GM12878 (cell line): ENCODE results near the gene C1QTNF9. TPM values are rescaled to one million over a fixed set of nuclear protein-coding genes. Genes with fewer than 3 reads are reported as not detected.
A peak's percentile ranks its signal among the peaks of the same experiment; 100 is the strongest.

ENCODE experiments used
- CBX5 ChIP-seq: sonication (generic); IDR thresholded peaks from 2 replicates; pipeline ENCODE4 v1.6.1; 2016; ENCODE audit warnings: low read depth, moderate library complexity, mild to moderate bottlenecking, inconsistent platforms
- CEBPB ChIP-seq, 2 experiments: fragments of 150-350 bp in 1 of 2; IDR thresholded peaks; 2 replicates each; pipeline ENCODE4 v1.6.1; 2012 to 2014; ENCODE audit warnings: low read depth in 2 of 2, low read length in 2 of 2, borderline replicate concordance in 1 of 2, inconsistent platforms in 1 of 2
- CHD4 ChIP-seq: fragments of 200-600 bp; sonication (generic); IDR thresholded peaks from 2 replicates; pipeline ENCODE4 v1.6.1; 2016; ENCODE audit warnings: mild to moderate bottlenecking
- CREB1 ChIP-seq: IDR thresholded peaks from 2 replicates; pipeline ENCODE4 v1.6.1; 2012; ENCODE audit warnings: low read depth, mild to moderate bottlenecking, inconsistent platforms
- GATAD2B ChIP-seq: fragments of 450-650 bp; conservative IDR thresholded peaks from 2 replicates; pipeline ENCODE4 v1.6.1; 2017; ENCODE audit warnings: low read depth, mild to moderate bottlenecking, moderate library complexity
- NBN ChIP-seq: fragments of 450-650 bp; IDR thresholded peaks from 2 replicates; pipeline ENCODE4 v1.6.1; 2016
- PML ChIP-seq: IDR thresholded peaks from 2 replicates; pipeline ENCODE4 v1.6.1; 2012; ENCODE audit warnings: low read length, inconsistent platforms
- POLR2A ChIP-seq: IDR thresholded peaks from 2 replicates; pipeline ENCODE4 v1.6.1; 2011; ENCODE audit warnings: low read depth, mild to moderate bottlenecking, low read length
- POLR2AphosphoS2 ChIP-seq: IDR thresholded peaks from 2 replicates; pipeline ENCODE4 v1.6.1; 2011; ENCODE audit warnings: low read depth, mild to moderate bottlenecking, low read length, improper control_type of control experiment, moderate library complexity
- POLR2AphosphoS5 ChIP-seq: IDR thresholded peaks from 2 replicates; pipeline ENCODE4 v1.6.1; 2011; ENCODE audit warnings: mild to moderate bottlenecking, low read length, inconsistent platforms
- WRNIP1 ChIP-seq: IDR thresholded peaks from 2 replicates; pipeline ENCODE4 v1.6.1; 2011; ENCODE audit warnings: low read depth, low read length, improper control_type of control experiment, borderline replicate concordance
- YBX1 ChIP-seq: fragments of 450-650 bp; IDR thresholded peaks from 2 replicates; pipeline ENCODE4 v1.6.1; 2016; ENCODE audit warnings: antibody characterized with exemption
- ZZZ3 ChIP-seq: IDR thresholded peaks from 2 replicates; pipeline ENCODE4 v1.6.1; 2011; ENCODE audit warnings: low read depth; ENCODE audit not compliant: control insufficient read depth, insufficient read length
- polyA plus RNA-seq, 11 experiments: library from polyadenylated mRNA; depleted of rRNA in 4 of 11; unstranded in 6 of 11; stranded (reverse) in 5 of 11; fragments of >200 nt; fragmentation: Nextera tagmentation in 4 of 11; fragmentation: Illumina TruSeq in 1 of 11; extraction: Ambion mirVana in 4 of 11; extraction: Trizol in 1 of 11; gene quantifications; 1 replicate in 1 of 11; 2 replicates in 10 of 11; pipeline versions ENCODE4 v1.2.1 to v1.2.3, GENCODE V29; 2011 to 2016; ENCODE audit warnings: inconsistent platforms in 2 of 11, missing spikeins in 2 of 11, low read depth in 1 of 11
- total RNA-seq, 4 experiments: library from RNA; depleted of rRNA in 3 of 4; stranded (reverse); fragments of >200 nt in 3 of 4; fragmentation: Illumina TruSeq in 1 of 4; extraction: Trizol in 1 of 4; gene quantifications; 2 replicates each; pipeline versions ENCODE4 v1.2.1 to v1.2.3, GENCODE V29; 2013 to 2021
- TF ChIP-seq, protein P1 (sequence below): fragments of 450-650 bp; IDR thresholded peaks from 2 replicates; pipeline ENCODE4 v1.6.1; 2017; ENCODE audit warnings: mild to moderate bottlenecking, low read depth, inconsistent platforms; ENCODE audit not compliant: poor library complexity, severe bottlenecking
- TF ChIP-seq, protein P2 (sequence below): fragments of 450-650 bp; formaldehyde crosslinking; IDR thresholded peaks from 2 replicates; pipeline ENCODE4 v1.4.0; 2022; ENCODE audit warnings: mild to moderate bottlenecking, moderate library complexity
- TF ChIP-seq, protein P3 (sequence below): fragments of 450-650 bp; IDR thresholded peaks from 2 replicates; pipeline ENCODE4 v1.6.1; 2018; ENCODE audit warnings: borderline replicate concordance, mild to moderate bottlenecking; ENCODE audit not compliant: partially characterized antibody
- TF ChIP-seq, protein P4 (sequence below): fragments of 450-650 bp; formaldehyde crosslinking; IDR thresholded peaks from 2 replicates; pipeline ENCODE4 v1.4.0; 2020; ENCODE audit warnings: mild to moderate bottlenecking, moderate library complexity

The C1QTNF9 gene
- total and polyA plus RNA-seq, 10 of the 15 experiments (the other 5 are each of a cell fraction or from before 2014, with no cell fraction given): not detected

DNA sequence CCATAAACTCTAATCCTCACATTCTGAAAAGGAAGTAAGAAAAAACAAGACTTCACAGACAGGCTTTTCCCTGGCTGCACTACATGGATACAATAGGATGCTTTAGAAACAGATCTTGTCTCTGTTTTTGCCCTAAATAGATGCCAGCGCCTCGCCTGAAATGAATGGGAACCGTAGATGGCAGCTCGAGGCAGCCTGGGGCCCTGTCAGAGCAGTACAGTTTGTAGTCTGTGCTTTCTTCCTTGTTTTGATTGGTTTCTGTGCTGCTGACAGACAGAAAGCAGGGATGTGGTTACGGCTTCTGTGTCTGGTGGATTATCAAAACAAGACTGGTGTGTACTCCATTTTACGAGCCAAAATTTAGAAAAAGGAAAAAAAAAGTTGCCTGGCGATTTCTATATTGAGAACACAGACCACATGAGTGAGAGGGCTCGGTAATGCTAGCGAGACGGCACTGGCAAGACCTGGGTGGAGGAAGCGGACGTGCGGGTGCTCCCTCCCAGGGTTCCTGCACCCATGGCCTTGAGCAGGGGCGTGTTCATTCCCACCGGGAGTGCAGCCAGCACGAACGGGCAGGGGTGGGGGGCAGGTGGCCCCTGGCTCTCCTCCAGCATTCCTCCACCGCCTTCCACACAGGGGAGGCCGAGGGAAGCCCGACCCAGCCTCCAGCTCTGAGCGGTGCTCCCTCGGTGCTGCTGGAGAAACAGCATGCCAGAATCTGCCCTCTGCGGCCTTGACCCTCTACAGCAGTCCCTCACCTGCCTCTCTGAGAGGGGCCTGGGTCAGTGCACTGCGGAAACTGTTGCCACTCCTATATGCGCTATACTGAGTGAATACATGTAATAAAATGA is 37.6 kb upstream of the C1QTNF9 start (continued):
- no peak for TF ChIP-seq YBX1
- no peak for TF ChIP-seq PML
- no peak for TF ChIP-seq CEBPB (IDR thresholded peaks at IDR 0.05; ENCODE audit: borderline replicate concordance in 1 of 2, low read depth in 2 of 2, low read length in 2 of 2)
- no peak for TF ChIP-seq WRNIP1
- TF ChIP-seq POLR2AphosphoS5: 0 out of 2 replicates have a peak, but pooled peaks have one; percentile 25
- no peak for TF ChIP-seq ZZZ3
- 0 out of 2 replicates have a peak, but pooled peaks have one; percentile 37 for TF ChIP-seq NBN
- TF ChIP-seq GATAD2B: 0 out of 2 replicates have a peak, but pooled peaks have one; percentile 29
- no peak for TF ChIP-seq CBX5
- TF ChIP-seq, protein P1, sequence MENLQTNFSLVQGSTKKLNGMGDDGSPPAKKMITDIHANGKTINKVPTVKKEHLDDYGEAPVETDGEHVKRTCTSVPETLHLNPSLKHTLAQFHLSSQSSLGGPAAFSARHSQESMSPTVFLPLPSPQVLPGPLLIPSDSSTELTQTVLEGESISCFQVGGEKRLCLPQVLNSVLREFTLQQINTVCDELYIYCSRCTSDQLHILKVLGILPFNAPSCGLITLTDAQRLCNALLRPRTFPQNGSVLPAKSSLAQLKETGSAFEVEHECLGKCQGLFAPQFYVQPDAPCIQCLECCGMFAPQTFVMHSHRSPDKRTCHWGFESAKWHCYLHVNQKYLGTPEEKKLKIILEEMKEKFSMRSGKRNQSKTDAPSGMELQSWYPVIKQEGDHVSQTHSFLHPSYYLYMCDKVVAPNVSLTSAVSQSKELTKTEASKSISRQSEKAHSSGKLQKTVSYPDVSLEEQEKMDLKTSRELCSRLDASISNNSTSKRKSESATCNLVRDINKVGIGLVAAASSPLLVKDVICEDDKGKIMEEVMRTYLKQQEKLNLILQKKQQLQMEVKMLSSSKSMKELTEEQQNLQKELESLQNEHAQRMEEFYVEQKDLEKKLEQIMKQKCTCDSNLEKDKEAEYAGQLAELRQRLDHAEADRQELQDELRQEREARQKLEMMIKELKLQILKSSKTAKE: no peak
- no peak for TF ChIP-seq POLR2AphosphoS2
- TF ChIP-seq, protein P2, sequence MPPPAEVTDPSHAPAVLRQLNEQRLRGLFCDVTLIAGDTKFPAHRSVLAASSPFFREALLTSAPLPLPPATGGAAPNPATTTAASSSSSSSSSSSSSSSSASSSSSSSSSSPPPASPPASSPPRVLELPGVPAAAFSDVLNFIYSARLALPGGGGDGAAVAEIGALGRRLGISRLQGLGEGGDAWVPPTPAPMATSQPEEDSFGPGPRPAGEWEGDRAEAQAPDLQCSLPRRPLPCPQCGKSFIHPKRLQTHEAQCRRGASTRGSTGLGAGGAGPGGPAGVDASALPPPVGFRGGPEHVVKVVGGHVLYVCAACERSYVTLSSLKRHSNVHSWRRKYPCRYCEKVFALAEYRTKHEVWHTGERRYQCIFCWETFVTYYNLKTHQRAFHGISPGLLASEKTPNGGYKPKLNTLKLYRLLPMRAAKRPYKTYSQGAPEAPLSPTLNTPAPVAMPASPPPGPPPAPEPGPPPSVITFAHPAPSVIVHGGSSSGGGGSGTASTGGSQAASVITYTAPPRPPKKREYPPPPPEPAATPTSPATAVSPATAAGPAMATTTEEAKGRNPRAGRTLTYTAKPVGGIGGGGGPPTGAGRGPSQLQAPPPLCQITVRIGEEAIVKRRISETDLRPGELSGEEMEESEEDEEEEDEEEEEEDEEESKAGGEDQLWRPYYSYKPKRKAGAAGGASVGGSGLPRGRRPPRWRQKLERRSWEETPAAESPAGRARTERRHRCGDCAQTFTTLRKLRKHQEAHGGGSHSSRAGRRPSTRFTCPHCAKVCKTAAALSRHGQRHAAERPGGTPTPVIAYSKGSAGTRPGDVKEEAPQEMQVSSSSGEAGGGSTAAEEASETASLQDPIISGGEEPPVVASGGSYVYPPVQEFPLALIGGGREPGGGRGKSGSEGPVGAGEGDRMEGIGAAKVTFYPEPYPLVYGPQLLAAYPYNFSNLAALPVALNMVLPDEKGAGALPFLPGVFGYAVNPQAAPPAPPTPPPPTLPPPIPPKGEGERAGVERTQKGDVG (CRISPR knock-in tag): no peak
- TF ChIP-seq CHD4: no peak
- peak; percentile 80 for TF ChIP-seq POLR2A
- TF ChIP-seq, protein P3, sequence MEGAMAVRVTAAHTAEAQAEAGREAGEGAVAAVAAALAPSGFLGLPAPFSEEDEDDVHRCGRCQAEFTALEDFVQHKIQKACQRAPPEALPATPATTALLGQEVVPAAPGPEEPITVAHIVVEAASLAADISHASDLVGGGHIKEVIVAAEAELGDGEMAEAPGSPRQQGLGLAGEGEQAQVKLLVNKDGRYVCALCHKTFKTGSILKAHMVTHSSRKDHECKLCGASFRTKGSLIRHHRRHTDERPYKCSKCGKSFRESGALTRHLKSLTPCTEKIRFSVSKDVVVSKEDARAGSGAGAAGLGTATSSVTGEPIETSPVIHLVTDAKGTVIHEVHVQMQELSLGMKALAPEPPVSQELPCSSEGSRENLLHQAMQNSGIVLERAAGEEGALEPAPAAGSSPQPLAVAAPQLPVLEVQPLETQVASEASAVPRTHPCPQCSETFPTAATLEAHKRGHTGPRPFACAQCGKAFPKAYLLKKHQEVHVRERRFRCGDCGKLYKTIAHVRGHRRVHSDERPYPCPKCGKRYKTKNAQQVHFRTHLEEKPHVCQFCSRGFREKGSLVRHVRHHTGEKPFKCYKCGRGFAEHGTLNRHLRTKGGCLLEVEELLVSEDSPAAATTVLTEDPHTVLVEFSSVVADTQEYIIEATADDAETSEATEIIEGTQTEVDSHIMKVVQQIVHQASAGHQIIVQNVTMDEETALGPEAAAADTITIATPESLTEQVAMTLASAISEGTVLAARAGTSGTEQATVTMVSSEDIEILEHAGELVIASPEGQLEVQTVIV: no peak
- TF ChIP-seq, protein P4, sequence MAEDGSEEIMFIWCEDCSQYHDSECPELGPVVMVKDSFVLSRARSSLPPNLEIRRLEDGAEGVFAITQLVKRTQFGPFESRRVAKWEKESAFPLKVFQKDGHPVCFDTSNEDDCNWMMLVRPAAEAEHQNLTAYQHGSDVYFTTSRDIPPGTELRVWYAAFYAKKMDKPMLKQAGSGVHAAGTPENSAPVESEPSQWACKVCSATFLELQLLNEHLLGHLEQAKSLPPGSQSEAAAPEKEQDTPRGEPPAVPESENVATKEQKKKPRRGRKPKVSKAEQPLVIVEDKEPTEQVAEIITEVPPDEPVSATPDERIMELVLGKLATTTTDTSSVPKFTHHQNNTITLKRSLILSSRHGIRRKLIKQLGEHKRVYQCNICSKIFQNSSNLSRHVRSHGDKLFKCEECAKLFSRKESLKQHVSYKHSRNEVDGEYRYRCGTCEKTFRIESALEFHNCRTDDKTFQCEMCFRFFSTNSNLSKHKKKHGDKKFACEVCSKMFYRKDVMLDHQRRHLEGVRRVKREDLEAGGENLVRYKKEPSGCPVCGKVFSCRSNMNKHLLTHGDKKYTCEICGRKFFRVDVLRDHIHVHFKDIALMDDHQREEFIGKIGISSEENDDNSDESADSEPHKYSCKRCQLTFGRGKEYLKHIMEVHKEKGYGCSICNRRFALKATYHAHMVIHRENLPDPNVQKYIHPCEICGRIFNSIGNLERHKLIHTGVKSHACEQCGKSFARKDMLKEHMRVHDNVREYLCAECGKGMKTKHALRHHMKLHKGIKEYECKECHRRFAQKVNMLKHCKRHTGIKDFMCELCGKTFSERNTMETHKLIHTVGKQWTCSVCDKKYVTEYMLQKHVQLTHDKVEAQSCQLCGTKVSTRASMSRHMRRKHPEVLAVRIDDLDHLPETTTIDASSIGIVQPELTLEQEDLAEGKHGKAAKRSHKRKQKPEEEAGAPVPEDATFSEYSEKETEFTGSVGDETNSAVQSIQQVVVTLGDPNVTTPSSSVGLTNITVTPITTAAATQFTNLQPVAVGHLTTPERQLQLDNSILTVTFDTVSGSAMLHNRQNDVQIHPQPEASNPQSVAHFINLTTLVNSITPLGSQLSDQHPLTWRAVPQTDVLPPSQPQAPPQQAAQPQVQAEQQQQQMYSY (CRISPR knock-in tag): no peak
- peak; percentile 24; the same call in 1 of the 2 replicates for TF ChIP-seq CREB1
